Stomach (tissue), 9 donors: Measurements from ENCODE around the gene PPP1R10. TPM values are rescaled to one million over a fixed set of nuclear protein-coding genes. Genes with fewer than 3 reads are reported as not detected.
A peak's percentile ranks its signal among the peaks of the same experiment; 100 is the strongest.

Experiments
- DNase-seq, 2 donors: peaks; one replicate each; pipeline versions ENCODE4 v3.0.0 to v3.0.0-alpha.2; 2013 to 2019
- H3K27ac ChIP-seq, 5 donors: fragments of 200-600 bp in 4 of 5; sonication (generic) in 4 of 5; one replicate each; pipeline ENCODE4 v1.5.1; 2013 to 2019; ENCODE audit warnings: mild to moderate bottlenecking in 1 of 5, moderate library complexity in 1 of 5
- H3K27me3 ChIP-seq, 3 donors: fragments of 200-600 bp; sonication (generic); one replicate each; pipeline ENCODE4 v1.5.1; 2017 to 2019; ENCODE audit warnings: mixed run types in 1 of 3
- H3K36me3 ChIP-seq, 4 donors: fragments of 200-600 bp; sonication (generic); 1 replicate in 3 of 4; 2 replicates in 1 of 4; pipeline ENCODE4 v1.5.1; 2016 to 2019
- H3K4me1 ChIP-seq, 4 donors: fragments of 200-600 bp; sonication (generic); one replicate each; pipeline ENCODE4 v1.5.1; 2016 to 2019
- H3K4me3 ChIP-seq, 4 donors: fragments of 200-600 bp; sonication (generic) in 3 of 4; one replicate each; pipeline ENCODE4 v1.5.1; 2016 to 2019; ENCODE audit warnings: mild to moderate bottlenecking in 1 of 4
- H3K9me3 ChIP-seq, 4 donors: fragments of 200-600 bp; sonication (generic); one replicate each; pipeline ENCODE4 v1.5.1; 2016 to 2019
- EP300 ChIP-seq: sonication (generic); formaldehyde crosslinking; IDR thresholded peaks from one replicate; pipeline ENCODE4 v1.6.1; 2017; ENCODE audit warnings: antibody characterized with exemption
- POLR2A ChIP-seq, 4 donors: fragments of 450-650 bp; IDR thresholded peaks; one replicate each; pipeline ENCODE4 v1.6.1; 2016; ENCODE audit warnings: antibody characterized with exemption in 4 of 4, control low read depth in 2 of 4, mild to moderate bottlenecking in 1 of 4, moderate library complexity in 1 of 4
- POLR2AphosphoS5 ChIP-seq, 3 donors: sonication (generic); formaldehyde crosslinking; IDR thresholded peaks; one replicate each; pipeline ENCODE4 v1.6.1; 2016; ENCODE audit warnings: antibody characterized with exemption in 3 of 3
- WGBS, 5 donors: extraction: QIAGEN DNeasy Blood & Tissue Kit in 3 of 5; methylation state at CpG; one replicate each; pipeline versions ENCODE4 v1.1.5 to v1.1.7; 2013 to 2018; 5-methylcytosine and 5-hydroxymethylcytosine counted together
- intact Hi-C: fragments of 100-400 bp; cut with DNase I; formaldehyde crosslinking; loops from one replicate; pipeline ENCODE4 v1.15.1; 2023; ENCODE audit warnings: low total_unique reads
- polyA plus RNA-seq, 3 donors: library from polyadenylated mRNA; stranded (reverse); fragments of 200-250 nt; gene quantifications; one replicate each; pipeline ENCODE4 v1.2.3, GENCODE V29; 2013
- total RNA-seq, 5 donors: library from RNA; depleted of rRNA; stranded (reverse); fragments of >200 nt; gene quantifications; one replicate each; pipeline versions ENCODE4 v1.1.0 to v1.2.3, GENCODE V29; 2014 to 2016
- TF ChIP-seq, protein P1 (sequence below), 7 experiments: fragments of 450-650 bp in 4 of 7; fragments of 200-600 bp in 3 of 7; sonication (generic) in 3 of 7; IDR thresholded peaks; one replicate each; pipeline ENCODE4 v1.5.1; 2016 to 2019; ENCODE audit warnings: antibody characterized with exemption in 7 of 7, control low read depth in 2 of 7, mild to moderate bottlenecking in 1 of 7
- donor health status: healthy with polysubstance abuse.
- donor health status: Bipolar disorder and iron deficiency.
- donor health status: healthy.

The PPP1R10 gene
- total and polyA plus RNA-seq, 8 donors: 9.9 to 164 (median 34.1) TPM

- no peaks in the 10 kb centered on the region for H3K27me3 ChIP-seq
- intact Hi-C loops: no loop called here
- DNase-seq: peak; percentile 38 to 80
Measured at GRCh38 chr6:30618270-30618797, 1.3 kb upstream of the PPP1R10 start.

DNA sequence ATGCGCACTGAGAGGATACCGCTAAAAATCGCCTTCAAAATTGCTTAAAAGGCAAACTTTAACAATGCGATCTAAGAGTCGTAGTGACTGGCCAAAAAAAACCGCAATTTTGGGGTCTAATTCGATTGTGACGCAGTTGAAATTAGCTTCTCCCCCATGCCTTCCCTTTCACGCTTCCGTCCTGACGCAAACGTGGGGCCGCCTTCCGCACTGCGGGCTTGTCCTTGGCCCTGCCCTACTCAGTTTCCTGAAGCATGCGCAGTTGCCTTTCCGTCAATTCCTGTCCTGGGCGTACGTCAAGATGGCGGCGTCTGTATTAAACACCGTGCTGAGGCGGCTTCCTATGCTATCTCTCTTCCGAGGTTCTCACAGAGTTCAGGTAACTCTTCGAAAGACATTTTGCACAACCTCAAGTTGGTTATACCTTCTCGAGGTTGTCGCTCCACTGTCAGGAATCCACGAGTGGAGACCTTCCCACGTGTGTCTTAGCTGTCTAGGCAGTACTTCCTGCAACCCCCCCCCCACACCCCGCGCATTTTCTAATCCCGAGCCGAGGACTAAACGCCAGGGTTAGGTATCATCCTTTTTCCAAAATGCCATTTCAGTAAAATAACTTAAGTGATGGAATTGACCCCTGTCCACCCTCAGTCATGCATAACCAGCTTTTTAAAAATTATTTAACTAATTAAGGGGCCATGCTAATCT lies 674 bp upstream of the PPP1R10 start, which contains the start of gene MRPS18B:
TSS of gene MRPS18B (plus strand) at position 276 of the 705 bp plus-strand sequence. CDS start at position 302, 26 bp downstream.
- intact Hi-C loops: no loop called here
- peak within 1 kb of the TSS; percentile 66 to 94 (median 83) for H3K4me3 ChIP-seq
- peaks cover 30 to 55% (median 34%) of the 10 kb centered on the region in 4 donors for H3K4me1 ChIP-seq
- TF ChIP-seq POLR2AphosphoS5 (IDR thresholded peaks at IDR 0.05): peak; percentile 82 to 94 (median 90)
- TF ChIP-seq, protein P1, sequence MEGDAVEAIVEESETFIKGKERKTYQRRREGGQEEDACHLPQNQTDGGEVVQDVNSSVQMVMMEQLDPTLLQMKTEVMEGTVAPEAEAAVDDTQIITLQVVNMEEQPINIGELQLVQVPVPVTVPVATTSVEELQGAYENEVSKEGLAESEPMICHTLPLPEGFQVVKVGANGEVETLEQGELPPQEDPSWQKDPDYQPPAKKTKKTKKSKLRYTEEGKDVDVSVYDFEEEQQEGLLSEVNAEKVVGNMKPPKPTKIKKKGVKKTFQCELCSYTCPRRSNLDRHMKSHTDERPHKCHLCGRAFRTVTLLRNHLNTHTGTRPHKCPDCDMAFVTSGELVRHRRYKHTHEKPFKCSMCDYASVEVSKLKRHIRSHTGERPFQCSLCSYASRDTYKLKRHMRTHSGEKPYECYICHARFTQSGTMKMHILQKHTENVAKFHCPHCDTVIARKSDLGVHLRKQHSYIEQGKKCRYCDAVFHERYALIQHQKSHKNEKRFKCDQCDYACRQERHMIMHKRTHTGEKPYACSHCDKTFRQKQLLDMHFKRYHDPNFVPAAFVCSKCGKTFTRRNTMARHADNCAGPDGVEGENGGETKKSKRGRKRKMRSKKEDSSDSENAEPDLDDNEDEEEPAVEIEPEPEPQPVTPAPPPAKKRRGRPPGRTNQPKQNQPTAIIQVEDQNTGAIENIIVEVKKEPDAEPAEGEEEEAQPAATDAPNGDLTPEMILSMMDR (IDR thresholded peaks at IDR 0.05): no peak
- peak in 2 of 4 donors; percentile 63 to 67 for TF ChIP-seq POLR2A (IDR thresholded peaks at IDR 0.05)
- no peak for TF ChIP-seq EP300
- H3K27ac ChIP-seq: peak within 1 kb of the TSS; percentile 92 to 96 (median 95)
- no peaks in the 10 kb centered on the region for H3K27me3 ChIP-seq
- WGBS, 5 donors: 0 to 1% (median 0%) methylated on average over 31 to 34 of the region's 34 CpGs
- peaks cover 29 to 46% (median 45%) of the 10 kb centered on the region in 4 donors for H3K36me3 ChIP-seq
- H3K9me3 ChIP-seq: no peaks in the 10 kb centered on the region
- peak; percentile 98 to 100 for DNase-seq

More at GRCh38 chr6:30618270-30618797, 1.3 kb upstream of the PPP1R10 start:
- Histone ChIP-seq H3K9me3 (no peaks in the 10 kb centered on the region), H3K36me3 (peaks cover 34 to 52% (median 51%) of the 10 kb centered on the region in 4 donors), H3K27ac (peak overlapping the region; percentile 92 to 96 (median 95)), H3K4me1 (peaks cover 24 to 48% (median 28%) of the 10 kb centered on the region in 4 donors), H3K4me3 (peak overlapping the region; percentile 52 to 71 (median 65))
- TF ChIP-seq POLR2A (IDR thresholded peaks at IDR 0.05) (no peak), POLR2AphosphoS5 (IDR thresholded peaks at IDR 0.05) (peak in 2 of 3 donors; percentile 57 to 75), EP300 (no peak)
- TF ChIP-seq, protein P1 (IDR thresholded peaks at IDR 0.05): no peak
- 1 to 13% (median 6%) methylated on average over 8 of the region's 8 CpGs for WGBS, 5 donors

- WGBS, 5 donors: 0 to 1% (median 0%) methylated on average over 10 of the region's 10 CpGs
- Histone ChIP-seq H3K9me3 (no peaks in the 10 kb centered on the region), H3K27me3 (no peaks in the 10 kb centered on the region), H3K27ac (peak overlapping the region; percentile 91 to 96 (median 95)), H3K36me3 (peaks cover 23 to 35% (median 30%) of the 10 kb centered on the region in 4 donors), H3K4me3 (peak overlapping the region; percentile 66 to 94 (median 83)), H3K4me1 (peaks cover 40 to 63% (median 46%) of the 10 kb centered on the region in 4 donors)
- intact Hi-C loops: no loop called here
- peak in 1 of 2 donors; percentile 89 for DNase-seq
- TF ChIP-seq, protein P1 (IDR thresholded peaks at IDR 0.05): no peak
- peak in 1 of 3 donors; percentile 50 for TF ChIP-seq POLR2AphosphoS5 (IDR thresholded peaks at IDR 0.05)
Measured at GRCh38 chr6:30615958-30616810, 859 bp downstream of the PPP1R10 start.
